Measurements from ENCODE around the gene RREB1. TPM values are rescaled to one million over a fixed set of nuclear protein-coding genes. Genes with fewer than 3 reads are reported as not detected.
A peak's percentile ranks its signal among the peaks of the same experiment; 100 is the strongest.

RREB1 gene
- total RNA-seq, 1 donor from 2014 or later, result 43.9 TPM

- Mint-ChIP-seq H3K36me3 (peaks cover 3% of the 10 kb centered on the region), H3K27me3 (no peaks in the 10 kb centered on the region), H3K4me1 (ENCODE audit: unreplicated experiment) (peaks cover 39% of the 10 kb centered on the region), H3K4me3 (peak overlapping the region; percentile 95), H3K27ac (peak overlapping the region; percentile 88), H3K9me3 (no peaks in the 10 kb centered on the region)
- no peak for TF ChIP-seq CTCF (conservative IDR thresholded peaks at IDR 0.05)
- DNase-seq (ENCODE audit: extremely low spot score, unreplicated experiment), result peak; percentile 73
Observed at GRCh38 chr6:7108196-7108963, 619 bp downstream of the RREB1 start.

GRCh38 chr6:7108964-7109836 is 1.4 kb downstream of the RREB1 start:
- peak overlapping the region; percentile 94 for H3K27ac Mint-ChIP-seq
- H3K36me3 Mint-ChIP-seq, result peaks cover 3% of the 10 kb centered on the region
- H3K4me1 Mint-ChIP-seq (ENCODE audit: unreplicated experiment), result peaks cover 39% of the 10 kb centered on the region
- TF ChIP-seq CTCF (conservative IDR thresholded peaks at IDR 0.05), result peak; percentile 45
- H3K9me3 Mint-ChIP-seq, result no peaks in the 10 kb centered on the region
- H3K27me3 Mint-ChIP-seq, result no peaks in the 10 kb centered on the region
- peak overlapping the region; percentile 95 for H3K4me3 Mint-ChIP-seq
- peak; percentile 73 for DNase-seq (ENCODE audit: extremely low spot score, unreplicated experiment)

GRCh38 chr6:7110092-7110792 is 2.5 kb downstream of the RREB1 start:
- H3K36me3 Mint-ChIP-seq, result no peaks in the 10 kb centered on the region
- H3K4me3 Mint-ChIP-seq, result peak overlapping the region; percentile 95
- peak overlapping the region; percentile 94 for H3K27ac Mint-ChIP-seq
- no peaks in the 10 kb centered on the region for H3K9me3 Mint-ChIP-seq
- no peaks in the 10 kb centered on the region for H3K27me3 Mint-ChIP-seq
- no peak for TF ChIP-seq CTCF (conservative IDR thresholded peaks at IDR 0.05)
- H3K4me1 Mint-ChIP-seq (ENCODE audit: unreplicated experiment), result peaks cover 47% of the 10 kb centered on the region
- DNase-seq (ENCODE audit: extremely low spot score, unreplicated experiment), result no peak

- Mint-ChIP-seq H3K4me1 (ENCODE audit: unreplicated experiment) (peaks cover 57% of the 10 kb centered on the region), H3K36me3 (no peaks in the 10 kb centered on the region), H3K27ac (peak overlapping the region; percentile 94), H3K27me3 (no peaks in the 10 kb centered on the region), H3K9me3 (no peaks in the 10 kb centered on the region), H3K4me3 (peak overlapping the region; percentile 95)
- no peak for DNase-seq (ENCODE audit: extremely low spot score, unreplicated experiment)
- TF ChIP-seq CTCF (conservative IDR thresholded peaks at IDR 0.05), result no peak
Observed at GRCh38 chr6:7111095-7111690, 3.4 kb downstream of the RREB1 start.

- H3K36me3 Mint-ChIP-seq, result no peaks in the 10 kb centered on the region
- no peaks in the 10 kb centered on the region for H3K27me3 Mint-ChIP-seq
- peaks cover 57% of the 10 kb centered on the region for H3K4me1 Mint-ChIP-seq (ENCODE audit: unreplicated experiment)
- H3K27ac Mint-ChIP-seq, result peak overlapping the region; percentile 97
- no peak for DNase-seq (ENCODE audit: extremely low spot score, unreplicated experiment)
- TF ChIP-seq CTCF (conservative IDR thresholded peaks at IDR 0.05), result no peak
- H3K9me3 Mint-ChIP-seq, result no peaks in the 10 kb centered on the region
- peak overlapping the region; percentile 85 for H3K4me3 Mint-ChIP-seq
Observed at GRCh38 chr6:7112171-7112570, 4.4 kb downstream of the RREB1 start.
